CD14-positive monocyte (primary cell): ENCODE results near the gene HSPG2. TPM values are rescaled to one million over a fixed set of nuclear protein-coding genes. Genes with fewer than 3 reads are reported as not detected.

ENCODE experiments used
- DNase-seq, 3 donors: peaks; one replicate each; pipeline ENCODE4 v3.0.0-alpha.2; 2011 to 2022
- H2AFZ ChIP-seq: 2 replicates; pipeline ENCODE4 v1.6.0; 2012; ENCODE audit warnings: mild to moderate bottlenecking, low read depth, low read length, inconsistent platforms; ENCODE audit not compliant: insufficient read depth, poor library complexity, severe bottlenecking
- H3K27ac ChIP-seq, 2 donors: 1 replicate in 1 of 2; 2 replicates in 1 of 2; pipeline ENCODE4 v1.5.1; 2012 to 2013; ENCODE audit warnings: low read length in 2 of 2, control low read depth in 1 of 2, inconsistent platforms in 1 of 2, low read depth in 1 of 2, mild to moderate bottlenecking in 1 of 2
- H3K27me3 ChIP-seq, 2 donors: one replicate each; pipeline versions ENCODE4 v1.6.0 to v1.6.1; 2011 to 2013; ENCODE audit warnings: low read length in 2 of 2; ENCODE audit not compliant: control insufficient read depth in 2 of 2, insufficient read depth in 2 of 2
- H3K36me3 ChIP-seq, 2 donors: replicated peaks in 1 of 2; 1 replicate in 1 of 2; 2 replicates in 1 of 2; pipeline versions ENCODE4 v1.5.1 to v1.6.1; 2012 to 2013; ENCODE audit warnings: low read length in 2 of 2, control low read depth in 1 of 2, inconsistent platforms in 1 of 2, mild to moderate bottlenecking in 1 of 2; ENCODE audit not compliant: insufficient read depth in 2 of 2, control insufficient read depth in 1 of 2
- H3K4me1 ChIP-seq, 2 donors: 1 replicate in 1 of 2; 2 replicates in 1 of 2; pipeline versions ENCODE4 v1.5.1 to v1.6.1; 2012 to 2013; ENCODE audit warnings: low read length in 2 of 2, control low read depth in 1 of 2, inconsistent platforms in 1 of 2, mild to moderate bottlenecking in 1 of 2, moderate library complexity in 1 of 2; ENCODE audit not compliant: insufficient read depth in 2 of 2, control insufficient read depth in 1 of 2
- H3K4me2 ChIP-seq: replicated peaks from 2 replicates; pipeline ENCODE3; 2012; ENCODE audit warnings: low read length, moderate library complexity, mild to moderate bottlenecking; ENCODE audit not compliant: poor library complexity, severe bottlenecking; ENCODE audit errors: extremely low read depth
- H3K4me3 ChIP-seq, 3 experiments: fragments of 200-600 bp in 1 of 3; sonication (generic) in 1 of 3; replicated peaks in 1 of 3; 1 replicate in 2 of 3; 2 replicates in 1 of 3; pipeline ENCODE4 v1.5.1; 2011 to 2013; ENCODE audit warnings: low read length in 3 of 3, mild to moderate bottlenecking in 3 of 3, control low read depth in 2 of 3, low read depth in 2 of 3, inconsistent platforms in 1 of 3, moderate library complexity in 1 of 3
- H3K79me2 ChIP-seq: 2 replicates; pipeline ENCODE4 v1.6.0; 2012; ENCODE audit warnings: mild to moderate bottlenecking, control low read depth, inconsistent platforms, low read length, moderate library complexity; ENCODE audit not compliant: insufficient read depth
- H3K9ac ChIP-seq: 2 replicates; pipeline ENCODE4 v1.6.0; 2017; ENCODE audit warnings: low read length, mild to moderate bottlenecking; ENCODE audit not compliant: insufficient read depth, poor library complexity, severe bottlenecking
- H3K9me3 ChIP-seq, 2 donors: replicated peaks in 1 of 2; 1 replicate in 1 of 2; 2 replicates in 1 of 2; pipeline versions ENCODE4 v1.5.1 to v1.6.1; 2012 to 2013; ENCODE audit warnings: low read length in 2 of 2, control low read depth in 1 of 2; ENCODE audit not compliant: control insufficient read depth in 1 of 2, insufficient read depth in 1 of 2
- H4K20me1 ChIP-seq: 2 replicates; pipeline ENCODE4 v1.6.0; 2012; ENCODE audit warnings: mild to moderate bottlenecking, low read length, control low read depth, moderate library complexity; ENCODE audit not compliant: insufficient read depth
- H3K27ac Mint-ChIP-seq, 7 donors: one replicate each; pipeline ENCODE4 v1.8.0; 2020; ENCODE audit warnings: mild to moderate bottlenecking in 7 of 7, mixed read lengths in 7 of 7, moderate library complexity in 6 of 7, inconsistent platforms in 2 of 7
- H3K27me3 Mint-ChIP-seq, 3 donors: one replicate each; pipeline ENCODE4 v1.8.0; 2021 to 2022; ENCODE audit warnings: low read depth in 3 of 3, mild to moderate bottlenecking in 3 of 3, mixed read lengths in 3 of 3, moderate library complexity in 3 of 3, inconsistent platforms in 1 of 3
- H3K36me3 Mint-ChIP-seq, 2 donors: one replicate each; pipeline ENCODE4 v1.8.0; 2020; ENCODE audit warnings: mixed read lengths in 2 of 2, inconsistent platforms in 1 of 2, mild to moderate bottlenecking in 1 of 2
- H3K4me1 Mint-ChIP-seq: one replicate; pipeline ENCODE4 v1.8.0; 2020; ENCODE audit warnings: mild to moderate bottlenecking, mixed read lengths
- H3K4me3 Mint-ChIP-seq, 2 donors: one replicate each; pipeline ENCODE4 v1.8.0; 2020; ENCODE audit warnings: mild to moderate bottlenecking in 2 of 2, mixed read lengths in 2 of 2, moderate library complexity in 1 of 2
- H3K9me3 Mint-ChIP-seq, 7 donors: one replicate each; pipeline ENCODE4 v1.8.0; 2020 to 2022; ENCODE audit warnings: mixed read lengths in 7 of 7, mild to moderate bottlenecking in 6 of 7, moderate library complexity in 6 of 7, inconsistent platforms in 2 of 7
- WGBS: methylation state at CpG from one replicate; pipeline ENCODE4 v1.1.5; 2013; ENCODE audit warnings: missing lambda C conversion rate; ENCODE audit not compliant: insufficient coverage; 5-methylcytosine and 5-hydroxymethylcytosine counted together
- intact Hi-C, 2 donors: fragments of 100-400 bp; cut with micrococcal nuclease; formaldehyde crosslinking; loops; one replicate each; pipeline versions ENCODE4 v1.15.0 to v1.15.1; 2023
- polyA plus RNA-seq, 3 donors: library from polyadenylated mRNA; depleted of rRNA in 1 of 3; unstranded in 2 of 3; stranded (reverse) in 1 of 3; fragments of 300-500 nt in 2 of 3; fragments of >200 nt in 1 of 3; fragmentation: Illumina TruSeq in 2 of 3; gene quantifications; 1 replicate in 2 of 3; 2 replicates in 1 of 3; pipeline ENCODE4 v1.2.3, GENCODE V29; 2012 to 2021
- TF ChIP-seq, protein P1 (sequence below): fragments of 200-600 bp; IDR thresholded peaks from one replicate; pipeline ENCODE4 v1.8.0; 2022; ENCODE audit warnings: antibody characterized with exemption, mild to moderate bottlenecking

HSPG2 gene
- polyA plus RNA-seq, 3 donors: 0.44 TPM; not detected in 2

DNA sequence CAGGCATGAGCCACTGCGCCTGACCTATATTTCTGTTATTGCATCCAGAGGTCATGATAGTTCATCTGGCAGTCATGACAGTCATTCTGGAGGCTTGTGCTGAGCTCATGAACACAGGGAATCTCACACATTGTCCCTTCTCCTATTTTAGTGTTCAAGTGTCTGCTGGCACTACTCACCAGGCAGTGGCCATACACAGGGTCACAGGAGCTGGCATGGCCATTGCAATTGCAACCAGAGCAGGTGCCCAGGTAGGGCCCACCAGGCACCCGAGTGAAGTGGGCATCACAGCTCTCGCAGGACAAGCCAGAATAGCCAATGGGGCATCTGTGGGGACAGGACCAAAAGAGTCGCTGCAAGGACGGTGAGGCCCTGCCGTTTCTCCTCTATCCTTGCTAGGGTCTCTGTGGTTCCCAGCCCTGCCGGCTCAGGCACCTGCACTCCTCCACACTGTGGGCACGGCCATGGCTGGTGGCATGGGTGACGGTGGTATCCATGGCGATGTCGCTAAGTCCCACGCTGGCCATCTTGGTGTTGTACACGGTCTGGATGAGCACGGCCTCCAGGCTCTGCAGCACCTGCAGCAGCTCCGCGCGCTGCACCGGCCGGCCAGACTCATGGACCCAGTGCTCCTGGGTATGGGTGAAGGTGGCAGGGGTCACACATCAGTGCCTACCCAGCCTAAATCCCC lies 57.0 kb downstream of the HSPG2 start:
- TF ChIP-seq, protein P1, sequence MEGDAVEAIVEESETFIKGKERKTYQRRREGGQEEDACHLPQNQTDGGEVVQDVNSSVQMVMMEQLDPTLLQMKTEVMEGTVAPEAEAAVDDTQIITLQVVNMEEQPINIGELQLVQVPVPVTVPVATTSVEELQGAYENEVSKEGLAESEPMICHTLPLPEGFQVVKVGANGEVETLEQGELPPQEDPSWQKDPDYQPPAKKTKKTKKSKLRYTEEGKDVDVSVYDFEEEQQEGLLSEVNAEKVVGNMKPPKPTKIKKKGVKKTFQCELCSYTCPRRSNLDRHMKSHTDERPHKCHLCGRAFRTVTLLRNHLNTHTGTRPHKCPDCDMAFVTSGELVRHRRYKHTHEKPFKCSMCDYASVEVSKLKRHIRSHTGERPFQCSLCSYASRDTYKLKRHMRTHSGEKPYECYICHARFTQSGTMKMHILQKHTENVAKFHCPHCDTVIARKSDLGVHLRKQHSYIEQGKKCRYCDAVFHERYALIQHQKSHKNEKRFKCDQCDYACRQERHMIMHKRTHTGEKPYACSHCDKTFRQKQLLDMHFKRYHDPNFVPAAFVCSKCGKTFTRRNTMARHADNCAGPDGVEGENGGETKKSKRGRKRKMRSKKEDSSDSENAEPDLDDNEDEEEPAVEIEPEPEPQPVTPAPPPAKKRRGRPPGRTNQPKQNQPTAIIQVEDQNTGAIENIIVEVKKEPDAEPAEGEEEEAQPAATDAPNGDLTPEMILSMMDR: no peak
- Histone ChIP-seq H4K20me1 (no peaks in the 10 kb centered on the region), H3K4me3 (no peak overlapping the region), H3K4me2 (no peak overlapping the region), H2AFZ (no peak overlapping the region), H3K9ac (no peak overlapping the region), H3K4me1 (peaks cover 3 to 6% of the 10 kb centered on the region in 2 donors), H3K9me3 (no peaks in the 10 kb centered on the region), H3K27ac (no peak overlapping the region), H3K27me3 (no peaks in the 10 kb centered on the region), H3K36me3 (no peaks in the 10 kb centered on the region), H3K79me2 (no peaks in the 10 kb centered on the region)
- Mint-ChIP-seq H3K27me3 (peaks cover 1 to 3% (median 2%) of the 10 kb centered on the region in 3 donors), H3K27ac (no peak overlapping the region), H3K4me3 (no peak overlapping the region), H3K4me1 (peaks cover 11% of the 10 kb centered on the region), H3K9me3 (no peaks in the 10 kb centered on the region), H3K36me3 (no peaks in the 10 kb centered on the region)
- WGBS: 98% methylated on average over 14 of the region's 19 CpGs
- DNase-seq: no peak
- intact Hi-C loops: no loop called here

DNA sequence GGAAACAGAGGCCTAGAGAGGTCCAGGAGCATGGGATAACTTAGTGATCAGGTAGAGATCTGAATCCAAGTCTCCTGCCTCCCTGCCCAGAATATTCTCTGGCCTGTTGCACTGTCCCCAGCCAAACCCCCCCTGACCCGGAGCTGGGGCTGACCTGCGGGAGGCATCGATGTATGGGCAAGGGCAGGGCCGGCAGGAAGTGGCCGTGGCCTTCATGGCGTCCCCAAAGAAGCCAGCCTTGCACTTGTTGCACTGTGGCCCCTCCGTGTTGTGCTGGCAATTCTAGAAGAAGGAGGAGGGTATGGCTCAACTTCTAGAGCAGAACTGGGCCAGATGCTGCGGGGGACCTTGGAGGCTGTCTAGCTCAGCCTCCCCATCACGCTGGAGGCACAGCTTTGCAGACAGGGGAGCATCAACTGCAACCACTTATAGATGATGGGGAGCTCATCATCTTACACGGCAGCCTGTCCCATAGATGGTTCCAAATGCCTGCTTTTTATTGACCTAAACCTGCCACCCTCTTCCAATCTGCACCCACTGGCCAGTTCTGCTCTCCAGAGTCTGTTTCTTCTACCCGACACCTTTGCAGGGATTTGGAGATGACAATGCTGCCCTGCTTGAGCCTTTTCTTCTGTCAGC lies 58.2 kb downstream of the HSPG2 start:
- Histone ChIP-seq H3K27ac (no peak overlapping the region), H3K4me1 (peaks cover 3 to 6% of the 10 kb centered on the region in 2 donors), H3K27me3 (no peaks in the 10 kb centered on the region), H3K4me3 (no peak overlapping the region), H3K4me2 (no peak overlapping the region), H3K9ac (no peak overlapping the region), H3K79me2 (no peaks in the 10 kb centered on the region), H3K36me3 (no peaks in the 10 kb centered on the region), H2AFZ (no peak overlapping the region), H3K9me3 (no peaks in the 10 kb centered on the region), H4K20me1 (no peaks in the 10 kb centered on the region)
- DNase-seq: no peak
- Mint-ChIP-seq H3K27me3 (peaks cover 1 to 3% (median 2%) of the 10 kb centered on the region in 3 donors), H3K4me1 (peaks cover 11% of the 10 kb centered on the region), H3K27ac (no peak overlapping the region), H3K36me3 (no peaks in the 10 kb centered on the region), H3K4me3 (no peak overlapping the region), H3K9me3 (no peaks in the 10 kb centered on the region)
- TF ChIP-seq, protein P1: no peak
- intact Hi-C loops: no loop called here
- WGBS: 98% methylated on average over 8 of the region's 11 CpGs
